Adrenal gland (tissue), 19 donors: ENCODE measurements around the gene ACP1. TPM values are rescaled to one million over a fixed set of nuclear protein-coding genes. Genes with fewer than 3 reads are reported as not detected.
A peak's percentile ranks its signal among the peaks of the same experiment; 100 is the strongest.

Source experiments
- DNase-seq, 7 donors: peaks; one replicate each; pipeline ENCODE4 v3.0.0-alpha.2; 2019 to 2020
- H3K27ac ChIP-seq, 5 donors: fragments of 200-600 bp; sonication (generic) in 4 of 5; 1 replicate in 3 of 5; 2 replicates in 2 of 5; pipeline versions ENCODE4 v1.5.1 to v1.8.0; 2016 to 2020; ENCODE audit warnings: mild to moderate bottlenecking in 1 of 5
- H3K27me3 ChIP-seq: fragments of 200-600 bp; 2 replicates; pipeline ENCODE4 v1.8.0; 2021
- H3K36me3 ChIP-seq, 2 donors: fragments of 200-600 bp; replicated peaks in 1 of 2; 1 replicate in 1 of 2; 2 replicates in 1 of 2; pipeline versions ENCODE4 v1.5.1 to v1.8.0; 2018 to 2022
- H3K4me1 ChIP-seq, 2 donors: fragments of 200-600 bp; replicated peaks in 1 of 2; 1 replicate in 1 of 2; 2 replicates in 1 of 2; pipeline versions ENCODE4 v1.5.1 to v1.8.0; 2018 to 2021
- H3K4me3 ChIP-seq, 4 donors: fragments of 200-600 bp; sonication (generic) in 3 of 4; one replicate each; pipeline ENCODE4 v1.5.1; 2016 to 2018
- H3K9me3 ChIP-seq, 3 donors: fragments of 200-600 bp; sonication (generic) in 1 of 3; replicated peaks in 1 of 3; 1 replicate in 2 of 3; 2 replicates in 1 of 3; pipeline versions ENCODE4 v1.5.1 to v1.8.0; 2016 to 2021
- POLR2A ChIP-seq, 2 donors: fragments of 450-650 bp; IDR thresholded peaks; one replicate each; pipeline ENCODE4 v1.6.1; 2017; ENCODE audit warnings: antibody characterized with exemption in 2 of 2, mild to moderate bottlenecking in 2 of 2, moderate library complexity in 1 of 2
- WGBS, 4 donors: extraction: QIAGEN DNeasy Blood & Tissue Kit in 2 of 4; methylation state at CpG; one replicate each; pipeline versions ENCODE4 v1.1.5 to v1.1.7; 2013 to 2017; 5-methylcytosine and 5-hydroxymethylcytosine counted together
- intact Hi-C, 2 donors: fragments of 100-400 bp; cut with DNase I; formaldehyde crosslinking; loops; one replicate each; pipeline versions ENCODE4 v1.14.1 to v1.15.0; 2022 to 2023
- long read RNA-seq, 10 donors: library from polyadenylated mRNA in 3 of 10; unstranded in 2 of 10; stranded (forward) in 1 of 10; transcript quantifications; one replicate each; pipeline ENCODE4 v2.0.0 and lab custom pipeline, GENCODE V29; 2021 to 2026
- polyA plus RNA-seq, 3 donors: library from polyadenylated mRNA; stranded (reverse); fragments of 200-250 nt in 2 of 3; fragments of 350-450 nt in 1 of 3; fragmentation: Illumina TruSeq in 1 of 3; extraction: RNeasy Lipid Tissue Mini Kit (QIAGEN cat#74804) in 1 of 3; gene quantifications; one replicate each; pipeline ENCODE4 v1.2.3, GENCODE V29; 2013 to 2014
- total RNA-seq, 9 donors: library from RNA; depleted of rRNA in 4 of 9; stranded (reverse); fragments of >200 nt in 4 of 9; fragments of 120-200 nt in 1 of 9; fragmentation: NEBNext Ultra II Directional in 1 of 9; extraction: Animal tissue kit (Norgen Biotek cat#: 25700) in 1 of 9; gene quantifications; one replicate each; pipeline versions ENCODE4 v1.1.0 to v1.2.4, GENCODE V29; 2013 to 2023
- TF ChIP-seq, protein P1 (sequence below), 6 experiments: fragments of 450-650 bp in 4 of 6; fragments of 200-600 bp in 2 of 6; sonication (generic) in 1 of 6; IDR thresholded peaks; 1 replicate in 5 of 6; 2 replicates in 1 of 6; pipeline versions ENCODE4 v1.5.1 to v1.8.0; 2016 to 2021; ENCODE audit warnings: antibody characterized with exemption in 6 of 6, mild to moderate bottlenecking in 2 of 6, moderate library complexity in 1 of 6
- donor health status: healthy with polysubstance abuse.
- donor health status: Bipolar disorder and iron deficiency.
- donor health status: DM: yes; HTN: yes; CAD: no.
- donor health status: DM: no; HTN: no; CAD: no.
- donor health status: DM: no; HTN: no; CAD: no.
- donor health status: DM: yes; HTN: yes; CAD: no.

ACP1 gene
- 100 to 1,000 TPM; 133 to 386 (median 172) TPM for total RNA-seq
- 100 to 1,000 TPM in 1 of 3 donors, 10 to 100 TPM in 2; 59.5 to 314 (median 81.0) TPM for polyA plus RNA-seq
- long read RNA-seq, donor 1, transcript ACP1-201 (6 exons, 1,549 nt) = major isoform, 136 of 336 reads
- long read RNA-seq, donor 1, transcript ACP1-205 (3 exons, 703 nt) = minor isoform, 7 of 336 reads
- long read RNA-seq, donor 1, transcript ACP1-202 (6 exons, 1,552 nt) = minor isoform, 96 of 336 reads
- long read RNA-seq, donor 1, transcript ACP1-209 (7 exons, 577 nt) = minor isoform, 29 of 336 reads
- long read RNA-seq, donor 1, partial matches to known transcripts = 53 of 336 reads
- long read RNA-seq, donor 1, other reads (novel, unspliced or antisense) = 11 of 336 reads
- long read RNA-seq, donor 2, transcript ACP1-202 (6 exons, 1,552 nt) = minor isoform, 58 of 146 reads
- long read RNA-seq, donor 2, transcript ACP1-201 (6 exons, 1,549 nt) = major isoform, 60 of 146 reads
- long read RNA-seq, donor 2, transcript ACP1-209 (7 exons, 577 nt) = minor isoform, 16 of 146 reads
- long read RNA-seq, donor 2, transcript ACP1-205 (3 exons, 703 nt) = minor isoform, 7 of 146 reads
- long read RNA-seq, donor 2, partial matches to known transcripts = 0 of 146 reads
- long read RNA-seq, donor 2, other reads (novel, unspliced or antisense) = 0 of 146 reads
- long read RNA-seq, donor 3, transcript ACP1-209 (7 exons, 577 nt) = minor isoform, 17 of 245 reads
- long read RNA-seq, donor 3, transcript ACP1-207 (3 exons, 605 nt) = minor isoform, 6 of 245 reads
- long read RNA-seq, donor 3, transcript ACP1-202 (6 exons, 1,552 nt) = minor isoform, 78 of 245 reads
- long read RNA-seq, donor 3, transcript ACP1-201 (6 exons, 1,549 nt) = major isoform, 103 of 245 reads
- long read RNA-seq, donor 3, partial matches to known transcripts = 28 of 245 reads
- long read RNA-seq, donor 3, other reads (novel, unspliced or antisense) = 7 of 245 reads
- long read RNA-seq, donor 4, transcript ACP1-201 (6 exons, 1,549 nt) = major isoform, 104 of 208 reads
- long read RNA-seq, donor 4, transcript ACP1-209 (7 exons, 577 nt) = minor isoform, 28 of 208 reads
- long read RNA-seq, donor 4, transcript ACP1-202 (6 exons, 1,552 nt) = minor isoform, 61 of 208 reads
- long read RNA-seq, donor 4, partial matches to known transcripts = 5 of 208 reads
- long read RNA-seq, donor 4, other reads (novel, unspliced or antisense) = 3 of 208 reads
- long read RNA-seq, donor 5, transcript ACP1-201 (6 exons, 1,549 nt) = major isoform, 125 of 291 reads
- long read RNA-seq, donor 5, transcript ACP1-202 (6 exons, 1,552 nt) = minor isoform, 115 of 291 reads
- long read RNA-seq, donor 5, transcript ACP1-209 (7 exons, 577 nt) = minor isoform, 36 of 291 reads
- long read RNA-seq, donor 5, partial matches to known transcripts = 4 of 291 reads
- long read RNA-seq, donor 5, other reads (novel, unspliced or antisense) = 9 of 291 reads
- long read RNA-seq, donor 6, transcript ACP1-209 (7 exons, 577 nt) = minor isoform, 8 of 133 reads
- long read RNA-seq, donor 6, transcript ACP1-202 (6 exons, 1,552 nt) = major isoform, 79 of 133 reads
- long read RNA-seq, donor 6, transcript ACP1-201 (6 exons, 1,549 nt) = minor isoform, 28 of 133 reads
- long read RNA-seq, donor 6, partial matches to known transcripts = 7 of 133 reads
- long read RNA-seq, donor 6, other reads (novel, unspliced or antisense) = 6 of 133 reads
- long read RNA-seq, donor 7, transcript ACP1-209 (7 exons, 577 nt) = minor isoform, 11 of 147 reads
- long read RNA-seq, donor 7, transcript ACP1-202 (6 exons, 1,552 nt) = minor isoform, 38 of 147 reads
- long read RNA-seq, donor 7, transcript ACP1-201 (6 exons, 1,549 nt) = major isoform, 64 of 147 reads
- long read RNA-seq, donor 7, partial matches to known transcripts = 30 of 147 reads
- long read RNA-seq, donor 7, other reads (novel, unspliced or antisense) = 0 of 147 reads
- long read RNA-seq, donor 8, transcript ACP1-201 (6 exons, 1,549 nt) = major isoform, 117 of 238 reads
- long read RNA-seq, donor 8, transcript ACP1-209 (7 exons, 577 nt) = minor isoform, 26 of 238 reads
- long read RNA-seq, donor 8, transcript ACP1-202 (6 exons, 1,552 nt) = minor isoform, 72 of 238 reads
- long read RNA-seq, donor 8, partial matches to known transcripts = 11 of 238 reads
- long read RNA-seq, donor 8, other reads (novel, unspliced or antisense) = 0 of 238 reads
- long read RNA-seq, donor 9, transcript ACP1-201 (6 exons, 1,549 nt) = major isoform, 93 of 175 reads
- long read RNA-seq, donor 9, transcript ACP1-202 (6 exons, 1,552 nt) = minor isoform, 49 of 175 reads
- long read RNA-seq, donor 9, transcript ACP1-205 (3 exons, 703 nt) = minor isoform, 5 of 175 reads
- long read RNA-seq, donor 9, transcript ACP1-209 (7 exons, 577 nt) = minor isoform, 16 of 175 reads
- long read RNA-seq, donor 9, partial matches to known transcripts = 0 of 175 reads
- long read RNA-seq, donor 9, other reads (novel, unspliced or antisense) = 5 of 175 reads
- long read RNA-seq, donor 10, transcript ACP1-209 (7 exons, 577 nt) = minor isoform, 10 of 106 reads
- long read RNA-seq, donor 10, transcript ACP1-205 (3 exons, 703 nt) = minor isoform, 6 of 106 reads
- long read RNA-seq, donor 10, transcript ACP1-202 (6 exons, 1,552 nt) = minor isoform, 42 of 106 reads
- long read RNA-seq, donor 10, transcript ACP1-201 (6 exons, 1,549 nt) = major isoform, 47 of 106 reads
- long read RNA-seq, donor 10, partial matches to known transcripts = 0 of 106 reads
- long read RNA-seq, donor 10, other reads (novel, unspliced or antisense) = 0 of 106 reads

DNA sequence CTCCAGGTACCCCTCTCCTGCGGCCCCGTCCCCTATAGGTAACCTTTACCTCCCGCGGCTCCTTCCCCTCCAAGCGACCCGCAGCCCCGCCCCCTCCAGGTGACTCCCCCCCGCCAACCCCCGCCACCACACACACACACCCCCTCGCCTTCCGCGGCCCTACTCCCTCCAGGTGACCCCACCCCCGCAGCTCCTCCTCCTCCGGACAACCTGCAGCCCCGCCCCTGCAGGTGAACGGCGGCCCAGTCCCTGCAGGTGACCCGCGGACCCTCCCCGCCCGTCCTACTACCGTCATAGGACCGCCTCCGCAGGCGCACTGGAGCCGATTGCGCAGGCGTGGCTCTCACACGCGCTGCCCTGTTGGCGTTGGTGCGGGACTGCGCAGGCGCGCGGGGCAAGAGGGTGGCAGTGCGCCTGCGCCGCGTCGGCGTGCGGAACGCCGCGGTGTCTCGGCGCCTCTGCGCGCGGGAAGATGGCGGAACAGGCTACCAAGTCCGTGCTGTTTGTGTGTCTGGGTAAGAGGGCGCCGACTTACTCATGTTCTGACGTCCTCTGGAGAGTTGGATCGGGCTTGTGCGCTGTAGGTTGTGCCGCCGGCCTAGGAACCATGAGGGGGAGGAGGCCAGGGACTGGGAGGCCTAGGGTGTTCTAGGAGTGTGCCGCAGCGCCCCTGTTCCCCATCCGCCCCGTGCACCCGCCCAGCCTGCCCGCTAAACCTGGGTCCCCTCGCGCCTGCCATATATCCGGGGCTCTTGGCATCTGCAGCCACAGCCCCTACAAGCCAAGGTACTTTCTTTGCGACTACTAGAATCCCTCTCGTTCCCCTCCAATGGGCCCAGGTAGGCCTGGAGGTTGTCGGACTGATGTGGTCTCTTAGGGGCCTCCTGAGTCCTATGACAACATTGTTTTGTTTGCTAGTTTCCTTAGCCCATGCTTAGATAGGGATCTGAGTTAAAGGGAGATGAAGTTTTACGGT, at the start of gene ACP1:
ACP1 (plus strand) TSS at position 455 of the 976 bp plus-strand sequence; CDS start at position 473, 18 bp downstream.
- no peaks in the 10 kb centered on the region for H3K36me3 ChIP-seq
- TF ChIP-seq POLR2A (IDR thresholded peaks at IDR 0.05) = peak; percentile 76 to 95
- TF ChIP-seq, protein P1, sequence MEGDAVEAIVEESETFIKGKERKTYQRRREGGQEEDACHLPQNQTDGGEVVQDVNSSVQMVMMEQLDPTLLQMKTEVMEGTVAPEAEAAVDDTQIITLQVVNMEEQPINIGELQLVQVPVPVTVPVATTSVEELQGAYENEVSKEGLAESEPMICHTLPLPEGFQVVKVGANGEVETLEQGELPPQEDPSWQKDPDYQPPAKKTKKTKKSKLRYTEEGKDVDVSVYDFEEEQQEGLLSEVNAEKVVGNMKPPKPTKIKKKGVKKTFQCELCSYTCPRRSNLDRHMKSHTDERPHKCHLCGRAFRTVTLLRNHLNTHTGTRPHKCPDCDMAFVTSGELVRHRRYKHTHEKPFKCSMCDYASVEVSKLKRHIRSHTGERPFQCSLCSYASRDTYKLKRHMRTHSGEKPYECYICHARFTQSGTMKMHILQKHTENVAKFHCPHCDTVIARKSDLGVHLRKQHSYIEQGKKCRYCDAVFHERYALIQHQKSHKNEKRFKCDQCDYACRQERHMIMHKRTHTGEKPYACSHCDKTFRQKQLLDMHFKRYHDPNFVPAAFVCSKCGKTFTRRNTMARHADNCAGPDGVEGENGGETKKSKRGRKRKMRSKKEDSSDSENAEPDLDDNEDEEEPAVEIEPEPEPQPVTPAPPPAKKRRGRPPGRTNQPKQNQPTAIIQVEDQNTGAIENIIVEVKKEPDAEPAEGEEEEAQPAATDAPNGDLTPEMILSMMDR (IDR thresholded peaks at IDR 0.05) = no peak
- intact Hi-C loops = no loop called here
- peaks cover 14 to 65% of the 10 kb centered on the region in 2 donors for H3K4me1 ChIP-seq
- peak; percentile 92 to 97 (median 95) for DNase-seq
- H3K9me3 ChIP-seq = no peaks in the 10 kb centered on the region
- no peaks in the 10 kb centered on the region for H3K27me3 ChIP-seq
- H3K27ac ChIP-seq = peak within 1 kb of the TSS in 4 of 5 donors; percentile 67 to 91 (median 84)
- WGBS, 4 donors = 1% methylated on average over 11 to 73 of the region's 73 CpGs
- H3K4me3 ChIP-seq = peak within 1 kb of the TSS; percentile 49 to 82 (median 74)

DNA sequence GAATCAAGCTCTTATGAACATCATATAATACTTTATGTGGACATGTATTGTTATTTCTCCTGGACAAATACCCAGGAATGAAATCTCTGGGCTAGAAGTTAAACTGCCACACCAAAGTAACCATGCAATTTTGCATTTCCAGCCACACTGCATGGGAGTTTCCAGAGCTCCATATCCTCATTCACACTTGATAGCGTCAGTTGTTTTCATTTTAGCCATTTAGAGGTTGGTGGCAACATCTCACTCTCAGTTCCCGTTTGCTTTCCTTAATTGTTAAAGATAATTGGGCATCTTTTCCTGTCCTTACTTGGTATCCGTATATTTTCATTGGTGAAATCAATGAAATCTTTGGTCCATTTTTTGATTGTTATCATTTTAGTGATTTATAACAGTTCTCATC, 48.7 kb upstream of the ACP1 start:
- no peaks in the 10 kb centered on the region for H3K4me1 ChIP-seq
- H3K9me3 ChIP-seq = peaks cover 0 to 6% (median 0%) of the 10 kb centered on the region in 3 donors
- no peak for TF ChIP-seq POLR2A (IDR thresholded peaks at IDR 0.05)
- TF ChIP-seq, protein P1 (IDR thresholded peaks at IDR 0.05) = no peak
- no peak for DNase-seq
- WGBS, 4 donors = 88 to 94% (median 91%) methylated on average over 3 of the region's 3 CpGs
- peaks cover 0 to 19% of the 10 kb centered on the region in 2 donors for H3K36me3 ChIP-seq
- no peaks in the 10 kb centered on the region for H3K27me3 ChIP-seq
- no peak overlapping the region for H3K27ac ChIP-seq
- no peak overlapping the region for H3K4me3 ChIP-seq
- intact Hi-C loops = no loop called here
